NCI-H1417 treated with DMSO at 0.1 percent for 48 hours (cell line): ENCODE data around the gene ZFAND3.
A peak's percentile ranks its signal among the peaks of the same experiment; 100 is the strongest.
"Not testable (repeated sequence)": the region's sequence is repeated elsewhere in the genome, so short reads cannot be mapped to it uniquely, and the experiment has no call there.

Source experiments
- DNase-seq: peaks from one replicate; lab custom pipeline; 2025; lab: John Stamatoyannopoulos, UW

The ZFAND3 gene

DNA sequence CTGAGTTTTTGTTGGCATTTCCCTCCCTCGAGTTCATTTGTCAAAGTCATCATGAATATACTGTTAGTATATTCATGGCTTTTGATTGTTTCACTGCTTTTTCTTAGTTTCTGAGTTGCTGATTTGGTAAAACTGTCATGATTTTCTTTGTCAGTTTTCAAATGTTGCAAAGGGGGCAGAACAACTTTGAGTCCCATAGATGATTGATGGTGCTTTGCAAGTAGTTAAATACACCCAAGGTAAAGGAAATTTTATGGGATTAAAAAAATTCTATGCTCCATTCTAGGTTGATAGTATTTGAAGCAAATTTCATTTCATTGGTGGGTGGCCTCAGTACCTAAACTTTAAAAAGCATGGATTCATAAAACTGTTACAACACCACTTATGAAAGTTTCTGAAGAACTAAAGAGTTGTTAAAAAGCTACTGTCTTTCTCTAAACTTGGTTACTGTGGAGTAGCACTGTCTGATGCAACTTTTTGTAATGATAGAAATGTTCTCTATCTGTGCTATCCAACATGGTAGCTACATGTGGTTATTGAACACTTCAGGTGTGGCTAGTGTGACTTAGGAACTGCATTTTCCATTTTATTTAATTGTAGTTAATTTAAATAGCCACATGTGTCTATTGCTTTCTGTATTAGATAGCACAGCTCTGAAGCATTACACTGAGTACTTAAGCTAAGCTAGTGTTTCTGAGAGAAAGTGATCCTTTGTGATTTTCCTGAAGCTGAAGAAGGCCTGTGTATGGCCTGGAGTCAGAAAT is 153.6 kb downstream of the ZFAND3 start:
- DNase-seq, result no peak

- no peak for DNase-seq
These were observed 154.9 kb downstream of the ZFAND3 start for GRCh38 chr6:37974381-37974780.

- no peak for DNase-seq
These were observed 155.4 kb downstream of the ZFAND3 start for GRCh38 chr6:37974943-37975342.

DNA sequence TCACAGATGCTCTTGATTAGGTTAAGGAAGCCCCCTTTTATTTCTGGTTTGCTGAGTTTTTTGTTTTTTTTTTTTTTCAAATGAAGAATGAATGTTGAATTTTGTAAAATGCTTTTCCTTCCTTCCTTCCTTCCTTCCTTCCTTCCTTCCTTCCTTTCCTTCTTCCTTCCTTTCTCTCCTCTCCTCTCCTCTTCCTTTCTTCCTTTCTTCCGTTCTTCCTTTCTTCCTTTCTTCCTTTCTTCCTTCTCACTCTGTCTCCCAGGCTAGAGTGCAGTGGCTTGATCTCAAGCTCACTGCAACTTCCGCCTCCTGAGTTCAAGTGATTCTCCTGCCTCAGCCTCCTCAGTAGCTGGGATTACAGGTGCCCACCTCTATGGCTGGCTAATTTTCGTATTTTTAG is 158.2 kb downstream of the ZFAND3 start:
- DNase-seq, result no peak

DNA sequence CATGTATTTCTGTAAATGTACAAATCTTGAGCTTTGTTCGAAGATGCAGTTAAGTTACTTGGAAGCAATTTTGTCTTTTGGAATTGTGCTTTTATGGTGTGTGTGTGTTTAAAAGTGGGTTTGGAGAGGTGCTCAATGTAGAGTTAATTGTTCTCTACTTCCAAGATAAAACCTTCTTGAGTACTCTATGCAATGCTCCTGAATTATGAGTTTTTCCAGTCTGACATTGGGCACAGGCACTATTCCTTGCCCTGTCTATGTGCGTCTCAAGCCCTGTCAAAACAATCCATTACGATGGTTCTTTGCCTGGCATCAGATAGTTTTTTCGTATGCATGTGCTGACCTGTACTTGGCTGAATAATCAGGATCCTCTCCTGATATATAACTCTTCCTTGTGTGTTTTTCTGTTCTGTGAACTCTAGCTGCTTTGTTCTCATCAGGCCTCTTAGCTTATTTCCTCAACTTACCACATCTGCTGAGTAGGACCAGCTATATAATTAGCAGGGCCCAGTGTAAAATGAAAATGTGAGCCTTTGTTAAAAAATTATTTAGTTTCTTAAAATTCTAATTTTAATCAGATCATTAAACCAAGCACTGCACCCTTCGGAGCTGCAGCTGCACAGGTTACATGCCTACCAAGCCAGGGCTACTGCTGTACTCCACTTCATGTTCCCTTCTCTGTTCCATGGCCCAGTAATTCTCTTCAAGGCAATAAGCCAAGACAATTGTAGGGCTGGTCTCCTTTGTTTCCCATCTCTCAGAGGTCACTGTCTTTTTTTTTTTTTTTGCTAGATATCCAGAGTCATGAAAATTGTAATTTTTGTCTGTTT is 160.1 kb downstream of the ZFAND3 start:
- no peak for DNase-seq

- no peak for DNase-seq
These were observed 160.7 kb downstream of the ZFAND3 start for GRCh38 chr6:37980222-37980595.

DNA sequence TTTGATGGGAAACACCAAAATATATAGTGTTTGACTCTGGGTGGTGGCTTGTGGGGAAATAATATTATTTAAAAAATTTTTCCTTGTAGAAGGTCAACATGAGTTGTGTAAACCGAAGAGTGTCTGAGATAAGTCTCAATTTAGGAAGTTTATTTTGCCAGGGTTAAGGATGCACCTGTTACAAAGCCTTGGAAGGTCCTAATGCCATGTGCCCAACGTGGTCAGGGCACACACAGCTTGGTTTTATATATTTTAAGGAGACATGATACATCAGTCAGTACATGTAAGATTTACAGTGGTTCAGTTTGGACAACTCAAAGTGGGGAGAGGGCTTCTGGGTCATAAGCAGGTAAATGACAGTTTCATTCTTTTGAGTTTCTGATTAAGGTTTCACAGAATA is 162.1 kb downstream of the ZFAND3 start:
- no peak for DNase-seq

DNA sequence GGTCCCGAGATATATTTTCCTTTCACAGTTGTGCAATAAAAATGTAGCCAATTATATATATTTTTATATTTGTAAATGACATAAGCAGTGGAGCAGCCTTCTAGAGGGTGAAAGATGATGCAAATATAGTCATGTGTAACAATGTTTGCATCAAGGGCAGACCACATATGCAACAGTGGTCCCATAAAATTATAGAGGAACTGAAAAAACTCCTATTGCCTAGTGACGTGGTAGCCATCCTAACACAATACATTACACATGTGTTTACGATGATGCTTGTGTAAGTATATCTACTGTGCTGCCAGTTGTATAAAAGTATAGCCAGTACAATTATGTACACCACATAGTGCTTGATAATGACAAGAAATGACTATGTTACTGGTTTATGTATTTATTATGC is 162.8 kb downstream of the ZFAND3 start:
- no peak for DNase-seq

DNA sequence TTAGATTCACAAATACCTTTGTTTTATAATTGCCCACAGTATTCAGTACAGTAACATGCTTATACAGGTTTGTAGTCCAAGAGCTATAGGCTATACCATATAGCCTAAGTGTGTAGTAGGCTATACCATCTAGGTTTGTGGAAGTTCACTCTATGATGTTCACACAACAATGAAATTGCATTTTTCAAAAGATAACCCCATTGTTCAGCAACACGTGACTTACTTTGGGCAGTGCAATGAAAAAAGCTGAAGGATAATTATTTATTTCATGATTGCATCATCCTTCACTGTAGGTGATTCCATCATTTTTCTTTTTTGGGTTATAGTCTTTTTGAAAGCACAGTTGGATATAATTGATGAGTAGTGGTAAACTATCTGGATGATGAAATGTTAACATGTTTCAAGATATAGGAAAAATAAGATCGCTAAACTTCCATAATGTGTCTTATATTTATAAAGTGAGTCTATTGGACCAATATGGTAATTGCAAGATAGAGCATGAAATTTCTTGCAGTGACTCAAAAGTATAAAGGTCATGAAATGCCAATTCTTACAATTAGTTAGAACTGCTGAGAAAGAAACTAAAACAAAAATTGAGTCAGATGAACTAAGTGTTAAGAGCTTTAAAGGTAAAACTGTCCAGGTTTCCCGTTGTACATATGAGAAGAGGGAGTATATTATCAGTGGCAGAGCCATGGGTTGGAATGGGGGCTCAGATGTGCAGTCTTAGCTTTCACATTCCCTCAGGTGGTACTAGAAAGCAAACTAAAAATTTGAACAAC is 164.4 kb downstream of the ZFAND3 start:
- DNase-seq, result no peak

DNA sequence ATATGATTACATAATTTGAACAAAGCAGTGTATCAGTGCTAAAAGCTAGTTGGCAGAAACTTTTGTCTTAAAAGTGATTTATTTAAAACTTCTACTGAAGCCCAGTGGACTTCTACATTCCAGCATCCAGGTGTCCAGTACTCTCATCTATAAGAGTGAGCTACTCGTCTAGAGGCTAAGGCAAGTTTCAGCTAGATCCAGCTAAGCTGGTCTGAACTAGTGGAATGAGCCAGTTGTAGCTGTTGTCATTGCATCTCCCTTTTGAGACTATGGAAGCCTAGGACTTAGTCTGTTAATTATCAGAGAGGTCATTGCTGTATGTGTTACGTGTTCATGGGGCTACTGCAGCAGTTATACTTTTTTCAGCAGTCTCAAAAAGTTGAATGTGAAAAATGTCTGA is 165.1 kb downstream of the ZFAND3 start:
- no peak for DNase-seq

DNA sequence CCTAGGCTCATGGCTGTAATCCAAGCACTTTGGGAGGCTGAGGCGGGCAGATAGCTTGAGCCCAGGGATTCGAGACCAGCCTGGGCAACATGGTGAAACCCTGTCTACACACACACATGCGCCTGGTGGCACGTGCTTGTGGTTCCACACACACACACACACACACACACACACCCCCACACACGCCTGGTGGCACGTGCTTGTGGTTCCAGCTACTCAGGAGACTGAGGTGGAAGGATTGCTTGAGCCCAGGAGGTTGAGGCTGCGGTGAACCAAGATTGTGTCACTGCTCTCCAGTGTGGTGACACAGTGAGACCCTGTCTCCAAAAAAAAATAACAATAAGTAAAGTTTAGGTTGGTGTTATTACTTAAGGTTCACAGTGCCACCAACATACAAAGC is 165.8 kb downstream of the ZFAND3 start:
- no peak for DNase-seq

- DNase-seq, result no peak
These were observed 167.5 kb downstream of the ZFAND3 start for GRCh38 chr6:37987018-37987417.

- DNase-seq, result no peak
These were observed 168.0 kb downstream of the ZFAND3 start for GRCh38 chr6:37987559-37987958.

DNA sequence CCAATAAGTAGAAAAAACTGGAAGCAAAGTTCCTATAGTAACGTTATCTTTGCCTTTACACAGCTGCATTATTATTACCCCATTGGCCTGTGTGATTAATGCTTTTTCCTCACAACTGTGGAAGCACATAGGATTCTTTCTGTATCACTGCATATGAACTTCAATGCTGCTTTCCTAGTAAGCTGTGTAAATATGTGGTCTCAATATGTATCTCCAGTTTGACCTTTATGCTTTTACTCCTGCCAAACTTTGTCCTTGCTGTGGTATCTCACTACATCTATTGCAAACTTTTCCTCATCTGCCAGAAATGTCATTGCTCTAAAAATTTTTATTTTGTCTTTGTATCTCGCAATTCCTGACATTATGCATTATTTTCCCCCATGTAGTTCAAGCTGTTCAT is 168.6 kb downstream of the ZFAND3 start:
- DNase-seq, result no peak

- no peak for DNase-seq
These were observed 169.2 kb downstream of the ZFAND3 start for GRCh38 chr6:37988696-37989095.

DNA sequence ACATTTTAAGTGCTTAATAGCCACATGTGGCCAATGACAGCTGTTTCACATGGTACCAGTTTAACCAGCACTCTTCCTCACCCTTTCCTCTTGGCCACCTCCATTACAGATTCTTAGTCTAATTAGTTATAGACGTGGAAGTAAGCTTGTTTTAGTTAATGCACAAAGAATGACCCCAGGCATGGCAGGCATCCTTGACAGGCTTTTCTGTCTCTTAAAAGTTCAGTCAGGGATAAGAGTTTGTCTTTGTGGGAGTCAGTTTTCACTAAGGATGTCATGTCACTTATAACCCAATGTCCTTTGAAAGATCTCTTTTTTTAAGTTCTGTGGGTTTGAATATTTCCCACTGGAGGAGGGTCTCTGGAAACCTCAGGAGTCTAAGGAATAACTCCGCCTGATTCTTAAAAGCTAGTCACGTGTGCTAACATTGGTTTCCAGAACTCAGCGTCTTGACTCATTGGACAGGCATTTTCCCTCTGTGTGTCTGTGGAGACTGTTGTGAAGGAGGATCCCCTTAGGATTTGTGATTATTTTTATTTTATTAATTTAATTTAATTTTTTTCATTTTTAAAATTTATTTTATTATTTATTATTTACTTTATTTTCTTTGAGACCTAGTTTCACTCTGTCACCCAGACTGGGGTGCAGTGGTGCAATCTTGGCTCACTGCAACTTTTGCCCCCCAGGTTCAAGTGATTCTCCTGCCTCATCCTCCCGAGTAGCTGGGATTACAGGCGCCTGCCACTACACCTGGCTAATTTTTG is 171.4 kb downstream of the ZFAND3 start:
- no peak for DNase-seq

GRCh38 chr6:37992749-37993148 is 173.2 kb downstream of the ZFAND3 start:
- DNase-seq, result no peak

DNA sequence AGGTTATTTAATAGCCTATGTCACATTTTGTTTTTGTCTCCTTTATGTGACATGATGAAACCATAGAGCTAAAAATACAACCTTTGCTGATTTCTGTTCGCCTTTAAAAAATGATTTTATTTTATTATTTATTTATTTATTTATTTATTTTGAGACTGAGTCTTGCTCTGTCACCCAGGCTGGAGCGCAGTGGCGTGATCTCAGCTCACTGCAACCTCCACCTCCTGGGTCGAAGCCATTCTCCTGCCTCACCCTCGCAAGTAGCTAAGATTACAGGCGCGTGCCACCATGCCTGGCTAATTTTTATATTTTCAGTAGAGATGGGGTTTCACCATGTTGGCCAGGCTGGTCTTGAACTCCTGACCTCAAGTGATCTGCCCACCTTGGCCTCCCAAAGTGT is 173.7 kb downstream of the ZFAND3 start:
- not testable (repeated sequence) for DNase-seq

GRCh38 chr6:37993596-37993995 is 174.1 kb downstream of the ZFAND3 start:
- no peak for DNase-seq

- peak; percentile 21 for DNase-seq
These were observed 174.7 kb downstream of the ZFAND3 start for GRCh38 chr6:37994223-37994622.

- DNase-seq, result no peak
These were observed 178.8 kb downstream of the ZFAND3 start for GRCh38 chr6:37998366-37998765.

DNA sequence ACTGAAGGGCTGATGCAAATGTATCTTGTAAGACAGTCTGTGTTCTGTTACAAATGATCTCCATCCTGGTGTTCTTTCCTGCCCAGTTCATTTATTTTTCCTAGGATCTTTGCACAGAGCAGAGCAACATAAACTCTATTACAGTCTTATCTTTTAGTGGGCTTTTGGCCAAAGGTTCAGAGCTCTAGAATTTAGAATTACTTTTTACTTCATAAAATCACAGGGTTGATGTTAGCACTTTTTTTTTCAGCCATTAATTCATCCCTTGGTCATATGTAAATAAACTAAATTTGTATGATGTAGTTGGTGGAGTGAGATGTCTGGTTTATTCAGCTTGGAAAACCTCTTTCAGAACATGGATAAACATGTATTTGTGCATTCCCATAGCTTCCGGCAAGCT is 181.9 kb downstream of the ZFAND3 start:
- DNase-seq, result no peak
